Common myeloid progenitor, CD34-positive (primary cell): ENCODE measurements around the gene COL23A1.
A peak's percentile ranks its signal among the peaks of the same experiment; 100 is the strongest.

Experiments used
- CTCF ChIA-PET: fragments of 350-600 bp; sonication (Branson Sonifier 250); formaldehyde crosslinking; loops from one replicate; lab custom pipeline; 2021; ENCODE audit warnings: antibody characterized with exemption; lab: Charles Lee
- POLR2A ChIA-PET: fragments of 350-600 bp; sonication (Branson Sonifier 250); formaldehyde crosslinking; loops from one replicate; lab custom pipeline; 2021; ENCODE audit warnings: antibody characterized with exemption; lab: Charles Lee
- DNase-seq, 3 donors: peaks; one replicate each; pipeline versions ENCODE4 v3.0.0 to v3.0.0-alpha.2; 2013
- H3K27ac ChIP-seq, 2 experiments: 1 replicate in 1 of 2; 2 replicates in 1 of 2; pipeline ENCODE4 v1.7.0; 2013; ENCODE audit warnings: inconsistent platforms in 2 of 2, low read length in 2 of 2, mild to moderate bottlenecking in 2 of 2, low read depth in 1 of 2, moderate library complexity in 1 of 2; ENCODE audit not compliant: severe bottlenecking in 2 of 2, insufficient read depth in 1 of 2, poor library complexity in 1 of 2
- H3K27me3 ChIP-seq, 5 experiments: replicated peaks in 2 of 5; 1 replicate in 3 of 5; 2 replicates in 2 of 5; pipeline versions ENCODE4 v1.6.1 to v1.7.0; 2013; ENCODE audit warnings: low read length in 4 of 5, mild to moderate bottlenecking in 2 of 5, moderate library complexity in 2 of 5, inconsistent platforms in 1 of 5; ENCODE audit not compliant: insufficient read depth in 5 of 5, control insufficient read depth in 4 of 5
- H3K36me3 ChIP-seq, 4 experiments: 1 replicate in 2 of 4; 2 replicates in 2 of 4; pipeline versions ENCODE4 v1.6.1 to v1.7.0; 2013; ENCODE audit warnings: low read length in 3 of 4, control low read depth in 1 of 4, mild to moderate bottlenecking in 1 of 4; ENCODE audit not compliant: control insufficient read depth in 4 of 4, insufficient read depth in 4 of 4
- H3K4me1 ChIP-seq, 4 experiments: 1 replicate in 3 of 4; 2 replicates in 1 of 4; pipeline versions ENCODE4 v1.6.1 to v1.7.1; 2013; ENCODE audit warnings: low read length in 3 of 4, mild to moderate bottlenecking in 3 of 4, control low read depth in 1 of 4, inconsistent platforms in 1 of 4, moderate library complexity in 1 of 4; ENCODE audit not compliant: control insufficient read depth in 4 of 4, insufficient read depth in 4 of 4; ENCODE audit errors: control extremely low read depth in 1 of 4
- H3K4me3 ChIP-seq, 7 experiments: 1 replicate in 4 of 7; 2 replicates in 3 of 7; pipeline versions ENCODE4 v1.5.1 to v1.7.0; 2013; ENCODE audit warnings: mild to moderate bottlenecking in 7 of 7, low read length in 6 of 7, moderate library complexity in 6 of 7, inconsistent platforms in 2 of 7, low read depth in 2 of 7, control low read depth in 1 of 7; ENCODE audit not compliant: insufficient read depth in 4 of 7, control insufficient read depth in 1 of 7; ENCODE audit errors: extremely low read depth in 1 of 7
- H3K9me3 ChIP-seq, 5 experiments: 1 replicate in 4 of 5; 2 replicates in 1 of 5; pipeline versions ENCODE4 v1.6.1 to v1.7.1; 2013; ENCODE audit warnings: low read length in 4 of 5, mild to moderate bottlenecking in 2 of 5, inconsistent platforms in 1 of 5, low read depth in 1 of 5, moderate library complexity in 1 of 5; ENCODE audit not compliant: control insufficient read depth in 4 of 5, insufficient read depth in 2 of 5; ENCODE audit errors: control extremely low read depth in 1 of 5
- WGBS: methylation state at CpG from one replicate; pipeline ENCODE4 v1.1.5; 2013; ENCODE audit not compliant: insufficient coverage; 5-methylcytosine and 5-hydroxymethylcytosine counted together

COL23A1 gene

GRCh38 chr5:178205749-178206047, 384.5 kb downstream of the COL23A1 start:
- CTCF ChIA-PET: interaction anchor here (1.0 to 2.6 kb wide), 6 partner anchors 8 to 130 kb away, joined by 3 to 15 read pairs (median 4); no protein-coding TSS in a partner anchor
- Histone ChIP-seq H3K4me3 (peak overlapping the region; percentile 77 to 97 (median 90)), H3K27me3 (no peaks in the 10 kb centered on the region), H3K36me3 (peaks cover 7 to 54% (median 46%) of the 10 kb centered on the region in 4 experiments), H3K4me1 (peaks cover 9 to 46% (median 38%) of the 10 kb centered on the region in 4 experiments), H3K9me3 (no peaks in the 10 kb centered on the region), H3K27ac (peak overlapping the region; percentile 46 to 80)
- DNase-seq: no peak
- POLR2A ChIA-PET: interaction anchor here (0.6 to 0.9 kb wide), 3 partner anchors 10 to 46 kb away, joined by 3 to 8 read pairs (median 3); no protein-coding TSS in a partner anchor
- 8% methylated on average over 4 of the region's 5 CpGs for WGBS

GRCh38 chr5:178204935-178205748, 385.1 kb downstream of the COL23A1 start:
- Histone ChIP-seq H3K4me1 (peaks cover 11 to 51% (median 41%) of the 10 kb centered on the region in 4 experiments), H3K4me3 (peak overlapping the region; percentile 77 to 97 (median 90)), H3K27me3 (no peaks in the 10 kb centered on the region), H3K9me3 (no peaks in the 10 kb centered on the region), H3K36me3 (peaks cover 7 to 48% (median 41%) of the 10 kb centered on the region in 4 experiments), H3K27ac (peak overlapping the region; percentile 46 to 80)
- 0% methylated on average over 75 of the region's 90 CpGs for WGBS
- POLR2A ChIA-PET: interaction anchor here (0.6 to 1.5 kb wide), 14 partner anchors 9 to 130 kb away, joined by 3 to 25 read pairs (median 4); partner anchors contain the start of gene NHP2
- CTCF ChIA-PET: interaction anchor here (0.8 to 2.6 kb wide), 9 partner anchors 8 to 129 kb away, joined by 3 to 15 read pairs (median 4); no protein-coding TSS in a partner anchor
- peak in 2 of 3 donors; percentile 45 to 53 for DNase-seq

- H3K4me3 ChIP-seq: peak within 1 kb of the TSS; percentile 77 to 97 (median 90)
- peak; percentile 96 to 98 (median 97) for DNase-seq
- POLR2A ChIA-PET: interaction anchor here (0.6 to 1.5 kb wide), 13 partner anchors 9 to 129 kb away, joined by 3 to 25 read pairs (median 5); partner anchors contain the start of genes NHP2 and PHYKPL
- peaks cover 12 to 59% (median 49%) of the 10 kb centered on the region in 4 experiments for H3K4me1 ChIP-seq
- peak within 1 kb of the TSS; percentile 46 to 80 for H3K27ac ChIP-seq
- WGBS: 0% methylated on average over 82 of the region's 96 CpGs
- CTCF ChIA-PET: interaction anchor here (0.6 to 1.5 kb wide), 7 partner anchors 11 to 227 kb away, joined by 3 to 6 read pairs (median 3); no protein-coding TSS in a partner anchor
- H3K27me3 ChIP-seq: no peaks in the 10 kb centered on the region
- H3K9me3 ChIP-seq: no peaks in the 10 kb centered on the region
- peaks cover 5 to 41% (median 33%) of the 10 kb centered on the region in 4 experiments for H3K36me3 ChIP-seq
Observed at GRCh38 chr5:178204182-178204934, 385.8 kb downstream of the COL23A1 start, which contains the start of gene HNRNPAB. Gene HNRNPAB (plus strand): TSS chr5:178204533. CDS start chr5:178204838, 305 bp downstream.

- CTCF ChIA-PET: interaction anchor here (0.7 to 1.5 kb wide), 5 partner anchors 11 to 128 kb away, joined by 3 to 6 read pairs (median 3); no protein-coding TSS in a partner anchor
- Histone ChIP-seq H3K9me3 (no peaks in the 10 kb centered on the region), H3K4me1 (peaks cover 12 to 64% (median 52%) of the 10 kb centered on the region in 4 experiments), H3K27me3 (no peaks in the 10 kb centered on the region), H3K36me3 (peaks cover 5 to 34% (median 27%) of the 10 kb centered on the region in 4 experiments), H3K4me3 (peak overlapping the region; percentile 77 to 97 (median 90)), H3K27ac (peak overlapping the region in 1 of 2 experiments; percentile 80)
- POLR2A ChIA-PET: interaction anchor here (0.7 to 1.5 kb wide), 12 partner anchors 10 to 128 kb away, joined by 3 to 25 read pairs (median 4); partner anchors contain the start of genes NHP2 and PHYKPL
- 0% methylated on average over 19 of the region's 30 CpGs for WGBS
- DNase-seq: no peak
Observed at GRCh38 chr5:178203670-178204181, 386.5 kb downstream of the COL23A1 start.

GRCh38 chr5:178202541-178202940, 387.7 kb downstream of the COL23A1 start:
- no peaks in the 10 kb centered on the region for H3K9me3 ChIP-seq
- peaks cover 12 to 60% (median 52%) of the 10 kb centered on the region in 4 experiments for H3K4me1 ChIP-seq
- H3K27me3 ChIP-seq: no peaks in the 10 kb centered on the region
- no peak overlapping the region for H3K27ac ChIP-seq
- ChIA-PET CTCF (interaction anchor here (1.2 to 1.9 kb wide), 3 partner anchors 13 to 21 kb away, joined by 4 to 9 read pairs (median 5); no protein-coding TSS in a partner anchor), POLR2A (no interaction called here)
- peaks cover 5 to 22% (median 16%) of the 10 kb centered on the region in 4 experiments for H3K36me3 ChIP-seq
- 97% methylated on average over 10 of the region's 10 CpGs for WGBS
- DNase-seq: no peak
- H3K4me3 ChIP-seq: no peak overlapping the region

GRCh38 chr5:178201927-178202235, 388.3 kb downstream of the COL23A1 start:
- H3K36me3 ChIP-seq: peaks cover 0 to 16% (median 10%) of the 10 kb centered on the region in 4 experiments
- H3K4me1 ChIP-seq: peaks cover 12 to 53% (median 46%) of the 10 kb centered on the region in 4 experiments
- no peaks in the 10 kb centered on the region for H3K27me3 ChIP-seq
- WGBS: 10% methylated on average over 2 of the region's 2 CpGs
- H3K4me3 ChIP-seq: peak overlapping the region in 1 of 7 experiments; percentile 24
- no peak overlapping the region for H3K27ac ChIP-seq
- DNase-seq: peak in 2 of 3 donors; percentile 42 to 50
- ChIA-PET POLR2A (no interaction called here), CTCF (interaction anchor here (0.8 to 2.1 kb wide), 7 partner anchors 12 to 55 kb away, joined by 3 to 9 read pairs (median 4); no protein-coding TSS in a partner anchor)
- no peaks in the 10 kb centered on the region for H3K9me3 ChIP-seq
